K562 (cell line): ENCODE data around the gene NUP210. TPM values are rescaled to one million over a fixed set of nuclear protein-coding genes. Genes with fewer than 3 reads are reported as not detected.

Source experiments
- ARID2 ChIP-seq: fragments of 450-650 bp; IDR thresholded peaks from 2 replicates; pipeline ENCODE4 v1.6.1; 2017; ENCODE audit warnings: antibody characterized with exemption, mild to moderate bottlenecking
- CBX2 ChIP-seq: fragments of 200-600 bp; sonication (generic); IDR thresholded peaks from one replicate; pipeline ENCODE4 v1.6.1; 2012; ENCODE audit warnings: mild to moderate bottlenecking, low read length, inconsistent platforms; ENCODE audit not compliant: insufficient read depth, poor library complexity, severe bottlenecking
- ESRRB ChIP-seq: fragments of 250-450 bp; sonication (Bioruptor Pico); IDR thresholded peaks from 2 replicates; pipeline ENCODE4 v1.5.0; 2020; ENCODE audit warnings: mild to moderate bottlenecking, moderate library complexity, borderline replicate concordance
- KLF1 ChIP-seq: fragments of 450-650 bp; IDR thresholded peaks from 2 replicates; pipeline ENCODE4 v1.6.1; 2016; ENCODE audit warnings: missing genetic modification characterization, missing compliant biosample characterization
- MAFF ChIP-seq: IDR thresholded peaks from 2 replicates; pipeline ENCODE4 v1.6.1; 2012; ENCODE audit warnings: low read length, improper control_type of control experiment
- MECOM ChIP-seq: fragments of 250-450 bp; sonication (Bioruptor Pico); IDR thresholded peaks from 2 replicates; pipeline ENCODE4 v1.8.0; 2022; ENCODE audit warnings: inconsistent platforms
- SIRT6 ChIP-seq: IDR thresholded peaks from one replicate; pipeline ENCODE4 v1.6.1; 2012; ENCODE audit warnings: low read depth, mild to moderate bottlenecking, control low read depth, inconsistent platforms, low read length, moderate library complexity
- SMARCE1 ChIP-seq: fragments of 450-650 bp; IDR thresholded peaks from 2 replicates; pipeline ENCODE4 v1.7.1; 2016; ENCODE audit warnings: mild to moderate bottlenecking
- SOX6 ChIP-seq: fragments of 450-650 bp; IDR thresholded peaks from 2 replicates; pipeline ENCODE4 v1.6.1; 2014; ENCODE audit warnings: mild to moderate bottlenecking
- SPI1 ChIP-seq: IDR thresholded peaks from 2 replicates; pipeline ENCODE4 v1.6.1; 2011; ENCODE audit warnings: low read depth, low read length, control low read depth, borderline replicate concordance
- STAT5A ChIP-seq: IDR thresholded peaks from 2 replicates; pipeline ENCODE4 v1.6.1; 2012; ENCODE audit warnings: low read length, inconsistent platforms, borderline replicate concordance
- YBX1 ChIP-seq: fragments of 450-650 bp; IDR thresholded peaks from 2 replicates; pipeline ENCODE4 v1.7.1; 2016; ENCODE audit warnings: mild to moderate bottlenecking
- ZNF274 ChIP-seq: IDR thresholded peaks from 2 replicates; pipeline ENCODE4 v1.6.1; 2011; ENCODE audit warnings: low read depth, mild to moderate bottlenecking, low read length, moderate library complexity, borderline replicate concordance
- ZNF41 ChIP-seq: fragments of 250-450 bp; sonication (Bioruptor Pico); conservative IDR thresholded peaks from 2 replicates; pipeline ENCODE4 v1.4.0; 2020; ENCODE audit warnings: mild to moderate bottlenecking
- ZNF778 ChIP-seq: fragments of 450-650 bp; formaldehyde crosslinking; IDR thresholded peaks from 2 replicates; pipeline ENCODE4 v1.4.0; 2020; ENCODE audit warnings: mild to moderate bottlenecking, moderate library complexity
- polyA plus RNA-seq, 8 experiments: library from polyadenylated mRNA; depleted of rRNA in 4 of 8; stranded (reverse) in 5 of 8; unstranded in 3 of 8; fragments of >200 nt; fragmentation: Nextera tagmentation in 2 of 8; fragmentation: Illumina TruSeq in 1 of 8; extraction: Ambion mirVana in 2 of 8; extraction: Trizol in 1 of 8; gene quantifications; 2 replicates each; pipeline versions ENCODE4 v1.2.1 to v1.2.3, GENCODE V29; 2011 to 2014; ENCODE audit warnings: inconsistent platforms in 1 of 8, missing spikeins in 1 of 8
- total RNA-seq, 7 experiments: library from RNA; depleted of rRNA in 6 of 7; stranded (reverse); fragments of >200 nt in 6 of 7; fragmentation: Illumina TruSeq in 2 of 7; extraction: Trizol in 2 of 7; gene quantifications; 2 replicates each; pipeline versions ENCODE4 v1.2.1 to v1.2.3, GENCODE V29; 2011 to 2021; ENCODE audit warnings: low replicate concordance in 1 of 7
- TF ChIP-seq, protein P1 (sequence below): fragments of 450-650 bp; IDR thresholded peaks from 2 replicates; pipeline ENCODE4 v1.6.1; 2016; ENCODE audit warnings: mild to moderate bottlenecking
- TF ChIP-seq, protein P2 (sequence below): fragments of 450-650 bp; IDR thresholded peaks from 2 replicates; pipeline ENCODE4 v1.6.1; 2016; ENCODE audit warnings: borderline replicate concordance
- TF ChIP-seq, protein P3 (sequence below), 2 experiments: fragments of 450-650 bp in 1 of 2; sonication (generic) in 1 of 2; formaldehyde crosslinking in 1 of 2; IDR thresholded peaks in 1 of 2; conservative IDR thresholded peaks in 1 of 2; 2 replicates each; pipeline versions ENCODE4 v1.6.1 to v1.8.1; 2016 to 2023; ENCODE audit warnings: mild to moderate bottlenecking in 2 of 2, moderate library complexity in 2 of 2, inconsistent platforms in 1 of 2, missing genetic modification reagents in 1 of 2
- TF ChIP-seq, protein P4 (sequence below): fragments of 250-450 bp; sonication (Bioruptor Pico); IDR thresholded peaks from 2 replicates; pipeline ENCODE4 v1.9.0; 2021; ENCODE audit warnings: mild to moderate bottlenecking
- TF ChIP-seq, protein P5 (sequence below): IDR thresholded peaks from 2 replicates; pipeline ENCODE4 v1.6.1; 2012; ENCODE audit warnings: low read depth, low read length, improper control_type of control experiment, borderline replicate concordance

NUP210 gene
- total and polyA plus RNA-seq, 9 of the 15 experiments (the other 6 are each of a cell fraction or from before 2014, with no cell fraction given), result 1.2 to 138 (median 44.0) TPM

GRCh38 chr3:13301286-13301987, 118.7 kb downstream of the NUP210 start (continued):
- TF ChIP-seq, protein P1, sequence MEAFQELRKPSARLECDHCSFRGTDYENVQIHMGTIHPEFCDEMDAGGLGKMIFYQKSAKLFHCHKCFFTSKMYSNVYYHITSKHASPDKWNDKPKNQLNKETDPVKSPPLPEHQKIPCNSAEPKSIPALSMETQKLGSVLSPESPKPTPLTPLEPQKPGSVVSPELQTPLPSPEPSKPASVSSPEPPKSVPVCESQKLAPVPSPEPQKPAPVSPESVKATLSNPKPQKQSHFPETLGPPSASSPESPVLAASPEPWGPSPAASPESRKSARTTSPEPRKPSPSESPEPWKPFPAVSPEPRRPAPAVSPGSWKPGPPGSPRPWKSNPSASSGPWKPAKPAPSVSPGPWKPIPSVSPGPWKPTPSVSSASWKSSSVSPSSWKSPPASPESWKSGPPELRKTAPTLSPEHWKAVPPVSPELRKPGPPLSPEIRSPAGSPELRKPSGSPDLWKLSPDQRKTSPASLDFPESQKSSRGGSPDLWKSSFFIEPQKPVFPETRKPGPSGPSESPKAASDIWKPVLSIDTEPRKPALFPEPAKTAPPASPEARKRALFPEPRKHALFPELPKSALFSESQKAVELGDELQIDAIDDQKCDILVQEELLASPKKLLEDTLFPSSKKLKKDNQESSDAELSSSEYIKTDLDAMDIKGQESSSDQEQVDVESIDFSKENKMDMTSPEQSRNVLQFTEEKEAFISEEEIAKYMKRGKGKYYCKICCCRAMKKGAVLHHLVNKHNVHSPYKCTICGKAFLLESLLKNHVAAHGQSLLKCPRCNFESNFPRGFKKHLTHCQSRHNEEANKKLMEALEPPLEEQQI, result no peak
- no peak for TF ChIP-seq SOX6
- no peak for TF ChIP-seq ARID2
- TF ChIP-seq, protein P2, sequence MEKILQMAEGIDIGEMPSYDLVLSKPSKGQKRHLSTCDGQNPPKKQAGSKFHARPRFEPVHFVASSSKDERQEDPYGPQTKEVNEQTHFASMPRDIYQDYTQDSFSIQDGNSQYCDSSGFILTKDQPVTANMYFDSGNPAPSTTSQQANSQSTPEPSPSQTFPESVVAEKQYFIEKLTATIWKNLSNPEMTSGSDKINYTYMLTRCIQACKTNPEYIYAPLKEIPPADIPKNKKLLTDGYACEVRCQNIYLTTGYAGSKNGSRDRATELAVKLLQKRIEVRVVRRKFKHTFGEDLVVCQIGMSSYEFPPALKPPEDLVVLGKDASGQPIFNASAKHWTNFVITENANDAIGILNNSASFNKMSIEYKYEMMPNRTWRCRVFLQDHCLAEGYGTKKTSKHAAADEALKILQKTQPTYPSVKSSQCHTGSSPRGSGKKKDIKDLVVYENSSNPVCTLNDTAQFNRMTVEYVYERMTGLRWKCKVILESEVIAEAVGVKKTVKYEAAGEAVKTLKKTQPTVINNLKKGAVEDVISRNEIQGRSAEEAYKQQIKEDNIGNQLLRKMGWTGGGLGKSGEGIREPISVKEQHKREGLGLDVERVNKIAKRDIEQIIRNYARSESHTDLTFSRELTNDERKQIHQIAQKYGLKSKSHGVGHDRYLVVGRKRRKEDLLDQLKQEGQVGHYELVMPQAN, result no peak
- TF ChIP-seq SIRT6, result no peak
- TF ChIP-seq, protein P3, sequence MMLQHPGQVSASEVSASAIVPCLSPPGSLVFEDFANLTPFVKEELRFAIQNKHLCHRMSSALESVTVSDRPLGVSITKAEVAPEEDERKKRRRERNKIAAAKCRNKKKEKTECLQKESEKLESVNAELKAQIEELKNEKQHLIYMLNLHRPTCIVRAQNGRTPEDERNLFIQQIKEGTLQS (IDR thresholded peaks at IDR 0.05), result peak; percentile 94
- TF ChIP-seq, protein P3 (CRISPR knock-in tag; conservative IDR thresholded peaks at IDR 0.05), result no peak
- TF ChIP-seq, protein P4, sequence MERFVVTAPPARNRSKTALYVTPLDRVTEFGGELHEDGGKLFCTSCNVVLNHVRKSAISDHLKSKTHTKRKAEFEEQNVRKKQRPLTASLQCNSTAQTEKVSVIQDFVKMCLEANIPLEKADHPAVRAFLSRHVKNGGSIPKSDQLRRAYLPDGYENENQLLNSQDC (CRISPR knock-in tag), result no peak
- TF ChIP-seq, protein P5, sequence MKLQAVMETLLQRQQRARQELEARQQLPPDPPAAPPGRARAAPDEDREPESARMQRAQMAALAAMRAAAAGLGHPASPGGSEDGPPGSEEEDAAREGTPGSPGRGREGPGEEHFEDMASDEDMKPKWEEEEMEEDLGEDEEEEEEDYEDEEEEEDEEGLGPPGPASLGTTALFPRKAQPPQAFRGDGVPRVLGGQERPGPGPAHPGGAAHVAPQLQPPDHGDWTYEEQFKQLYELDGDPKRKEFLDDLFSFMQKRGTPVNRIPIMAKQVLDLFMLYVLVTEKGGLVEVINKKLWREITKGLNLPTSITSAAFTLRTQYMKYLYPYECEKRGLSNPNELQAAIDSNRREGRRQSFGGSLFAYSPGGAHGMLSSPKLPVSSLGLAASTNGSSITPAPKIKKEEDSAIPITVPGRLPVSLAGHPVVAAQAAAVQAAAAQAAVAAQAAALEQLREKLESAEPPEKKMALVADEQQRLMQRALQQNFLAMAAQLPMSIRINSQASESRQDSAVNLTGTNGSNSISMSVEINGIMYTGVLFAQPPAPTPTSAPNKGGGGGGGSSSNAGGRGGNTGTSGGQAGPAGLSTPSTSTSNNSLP, result no peak
- TF ChIP-seq STAT5A, result no peak
- no peak for TF ChIP-seq ZNF778 (CRISPR knock-in tag)
- peak; percentile 83 for TF ChIP-seq SPI1
- TF ChIP-seq ESRRB, result no peak
- TF ChIP-seq SMARCE1, result no peak
- no peak for TF ChIP-seq MECOM (CRISPR knock-in tag)
- no peak for TF ChIP-seq MAFF
- no peak for TF ChIP-seq YBX1
- TF ChIP-seq CBX2, result no peak
- no peak for TF ChIP-seq ZNF41 (CRISPR knock-in tag)
- no peak for TF ChIP-seq KLF1
- no peak for TF ChIP-seq ZNF274
